ENCODE measurements around the gene TEPSIN. TPM values are rescaled to one million over a fixed set of nuclear protein-coding genes. Genes with fewer than 3 reads are reported as not detected.

TEPSIN gene
- total RNA-seq, 1 donor = 38.0 TPM

DNA sequence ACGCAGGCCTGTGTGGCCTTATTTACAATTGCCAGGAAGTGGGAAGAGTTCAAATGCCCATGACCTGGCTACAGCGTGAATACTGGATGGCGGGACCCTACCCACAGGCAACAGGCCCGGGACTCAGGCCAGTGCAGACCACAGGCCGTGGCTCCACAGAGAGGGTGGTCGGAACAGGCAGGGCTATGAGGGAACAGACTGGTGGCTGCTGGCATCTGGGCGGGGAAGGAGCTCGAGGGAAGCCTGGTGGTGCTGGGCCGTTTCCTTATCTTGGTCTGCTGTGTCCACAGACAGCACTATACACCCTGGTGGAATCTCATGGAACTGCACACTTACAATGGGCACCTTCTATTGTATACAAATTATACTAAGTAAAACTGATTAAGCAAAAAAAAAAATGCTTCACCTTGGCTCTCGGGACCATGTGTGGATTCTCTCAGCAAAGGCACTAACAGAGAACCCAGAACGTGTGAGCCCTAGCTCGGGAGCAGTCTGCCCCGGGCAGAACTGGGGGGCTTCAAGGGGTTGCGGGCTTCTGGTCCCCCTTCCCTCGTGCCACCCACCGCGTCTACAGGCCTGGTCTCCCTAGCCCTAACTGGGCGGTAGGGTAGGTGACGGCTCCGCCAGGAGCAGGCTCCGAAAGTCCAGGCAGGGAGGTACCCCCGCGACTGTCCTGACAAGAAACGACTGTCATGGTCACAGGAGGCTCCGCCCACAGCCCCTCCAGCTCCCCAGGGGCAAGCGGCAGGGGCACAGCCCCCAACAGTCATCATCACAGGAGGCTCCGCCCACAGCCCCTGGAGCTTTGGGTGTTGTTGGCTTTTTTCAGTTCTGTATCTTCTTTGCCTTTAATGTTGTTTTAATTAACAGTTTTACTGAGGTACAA is 37.9 kb downstream of the TEPSIN start:
- peak in 2 of 3 donors; percentile 81 to 90 for DNase-seq (ENCODE audit: low read depth in 2 of 3, low spot score in 2 of 3)

DNA sequence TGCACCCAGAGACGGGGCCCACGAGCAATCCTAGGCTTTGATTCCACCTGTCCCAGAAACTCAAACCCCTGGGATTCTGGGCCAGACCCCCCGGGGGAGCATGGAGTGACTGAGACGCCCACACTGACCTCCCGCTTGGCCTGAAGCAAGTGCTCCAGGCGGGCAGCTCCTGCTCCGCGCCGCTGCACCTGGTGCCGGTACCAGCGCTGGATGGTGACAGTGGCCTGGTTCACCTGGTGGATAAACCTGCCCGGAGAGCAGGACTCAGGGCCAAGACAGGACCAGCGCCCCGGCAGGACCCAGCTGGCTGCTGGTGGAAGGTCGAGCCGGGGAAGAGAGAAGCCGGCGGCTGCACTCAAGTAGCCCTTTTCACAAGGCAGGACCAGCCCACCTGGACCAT is 38.7 kb downstream of the TEPSIN start:
- DNase-seq (ENCODE audit: low read depth in 2 of 3, low spot score in 2 of 3) = no peak

DNA sequence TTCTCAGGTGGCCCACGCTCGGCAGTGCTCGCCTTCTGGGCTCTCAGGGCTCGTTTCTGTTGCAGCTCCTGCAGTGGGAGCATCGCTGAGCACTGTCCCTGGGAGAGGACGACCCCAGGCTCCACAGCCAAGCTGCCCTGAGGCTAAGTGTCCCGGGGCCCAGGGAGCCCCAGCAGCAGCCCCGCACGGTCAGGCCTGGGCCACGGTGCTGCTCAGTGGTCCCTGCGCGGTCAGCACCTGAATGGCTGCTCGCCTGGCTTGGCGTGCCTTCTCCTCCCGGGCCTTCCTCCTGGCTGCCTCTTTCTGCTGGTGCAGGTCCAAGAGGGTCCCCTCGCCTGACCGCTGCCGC is 39.4 kb downstream of the TEPSIN start:
- DNase-seq (ENCODE audit: low read depth in 2 of 3, low spot score in 2 of 3) = no peak

DNA sequence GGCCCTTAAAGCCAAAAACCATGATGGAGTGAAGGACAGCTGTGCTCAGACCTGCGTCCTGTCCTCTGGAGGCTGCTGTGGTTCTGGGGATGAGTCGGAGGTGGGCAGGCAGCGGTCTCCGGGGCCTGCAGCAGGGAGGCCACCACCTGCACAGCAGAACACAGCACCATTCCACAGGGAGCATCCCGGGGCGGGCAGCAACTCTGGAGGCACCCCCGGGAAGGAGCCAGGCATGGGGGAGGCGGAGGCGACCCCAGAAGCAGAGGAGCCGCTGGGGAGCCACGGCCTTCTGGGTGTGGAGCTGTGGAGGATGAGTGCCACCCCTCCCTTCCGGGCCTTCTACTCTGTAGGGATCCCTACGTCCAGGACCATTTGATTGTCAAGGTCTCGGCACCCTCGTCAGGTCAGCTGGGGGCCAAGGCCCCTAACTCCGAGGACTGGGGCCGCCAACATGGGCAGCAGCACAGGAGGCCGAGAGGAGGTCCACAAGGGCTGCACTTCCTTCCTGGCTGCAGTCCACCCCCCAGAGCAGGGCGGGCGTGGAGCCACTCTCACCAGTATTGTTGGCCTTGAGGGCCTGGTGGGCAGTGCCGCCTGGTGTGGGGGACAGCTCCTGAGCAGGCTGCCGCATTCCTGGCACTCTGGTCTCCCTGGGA is 39.9 kb downstream of the TEPSIN start:
- DNase-seq (ENCODE audit: low read depth in 2 of 3, low spot score in 2 of 3) = no peak

DNA sequence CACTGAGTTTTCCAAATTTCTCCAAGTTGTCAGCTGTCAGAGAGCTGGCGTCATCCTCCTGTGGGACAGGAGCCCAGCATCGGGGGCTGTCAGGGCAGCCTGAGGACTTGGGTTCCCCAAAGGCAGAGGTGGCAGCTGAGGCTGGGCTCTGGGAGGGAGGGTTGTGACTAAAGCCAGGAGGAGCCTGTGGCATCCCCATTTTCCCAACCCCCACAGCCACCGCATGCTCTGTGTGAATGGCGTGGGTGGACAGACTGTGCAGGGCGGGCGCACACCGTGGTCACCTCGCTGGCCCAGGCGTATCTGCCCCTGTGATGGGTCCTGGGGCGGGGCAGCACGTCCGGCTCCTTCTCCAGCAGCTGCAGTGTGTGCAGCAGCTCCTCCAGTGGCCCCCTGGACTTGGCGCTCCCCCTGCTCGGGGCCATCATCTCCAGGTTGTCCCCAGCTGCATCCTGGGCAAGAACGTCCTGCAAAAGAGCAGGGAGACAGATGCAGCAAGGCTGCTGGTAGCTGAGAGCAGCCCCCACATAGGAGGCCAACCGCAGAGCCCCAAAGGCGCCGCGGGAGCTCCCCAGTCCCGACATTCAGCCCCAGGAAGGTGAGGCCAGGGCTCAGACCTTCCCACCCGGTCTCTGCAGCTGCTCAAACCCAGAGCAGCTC is 40.9 kb downstream of the TEPSIN start:
- DNase-seq (ENCODE audit: low read depth in 2 of 3, low spot score in 2 of 3) = no peak

DNA sequence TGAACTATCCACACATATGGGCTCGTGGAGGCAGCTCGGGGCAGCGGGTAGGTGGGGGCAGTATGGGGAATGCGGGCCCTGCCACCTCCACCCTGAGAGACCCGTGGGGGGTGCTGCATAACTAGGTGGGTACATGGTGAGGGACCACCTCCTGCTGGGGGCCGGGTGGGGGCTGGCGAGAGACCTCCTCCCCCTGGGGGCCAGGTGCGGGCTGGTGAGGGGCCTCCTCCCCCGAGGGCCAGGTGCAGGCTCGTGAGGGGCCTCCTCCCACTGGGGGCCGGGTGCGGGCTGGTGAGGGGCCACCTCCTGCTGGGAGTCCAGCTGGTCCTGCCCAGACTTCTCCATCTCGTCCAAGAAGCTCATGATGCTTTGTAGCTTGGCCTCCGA is 41.5 kb downstream of the TEPSIN start:
- DNase-seq (ENCODE audit: low read depth in 2 of 3, low spot score in 2 of 3) = no peak

DNA sequence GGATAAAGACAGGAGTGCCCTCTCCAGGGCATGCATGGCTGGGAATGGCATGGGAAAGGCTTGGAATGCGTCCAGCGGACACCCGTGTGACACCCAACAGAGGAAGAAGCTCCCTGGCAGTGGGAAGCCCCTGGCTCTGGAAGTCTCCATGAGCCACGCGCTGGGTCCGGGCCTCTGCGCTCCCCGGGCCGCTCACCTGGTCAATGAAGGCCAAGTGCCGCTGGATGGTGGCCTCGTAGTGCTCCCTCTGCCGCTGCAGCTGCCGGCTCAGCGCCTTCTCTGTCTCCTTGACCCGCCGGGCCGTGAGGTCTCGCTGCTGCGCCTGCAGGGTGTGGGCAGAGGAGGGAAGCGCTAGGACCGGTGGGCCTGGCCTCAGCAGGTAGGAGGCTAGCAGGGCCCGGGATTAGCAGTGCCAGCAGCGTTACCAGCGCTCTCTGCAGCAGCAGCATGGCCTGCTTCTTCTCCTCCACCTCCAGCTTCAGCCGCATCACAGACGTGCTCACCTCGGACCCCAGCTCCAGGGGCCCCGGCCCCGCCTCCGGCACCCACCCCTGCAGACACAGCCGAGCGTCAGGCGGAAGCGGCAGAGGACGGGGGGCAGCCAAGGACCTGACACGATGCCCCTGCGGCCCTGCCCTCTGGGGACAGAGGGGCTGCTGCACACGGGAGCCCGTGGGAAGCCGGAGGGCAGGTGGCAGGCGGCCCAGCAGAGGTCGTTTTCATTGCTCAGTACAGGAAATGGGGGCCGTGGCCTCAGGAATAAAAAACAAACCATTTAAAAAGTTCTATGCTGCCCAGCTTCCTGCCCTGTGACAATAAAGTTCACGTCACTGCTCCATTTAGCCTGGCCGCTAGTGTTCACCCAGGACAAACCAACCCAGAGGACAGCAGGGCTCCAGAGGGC is 42.1 kb downstream of the TEPSIN start:
- DNase-seq (ENCODE audit: low read depth in 2 of 3, low spot score in 2 of 3) = no peak

DNA sequence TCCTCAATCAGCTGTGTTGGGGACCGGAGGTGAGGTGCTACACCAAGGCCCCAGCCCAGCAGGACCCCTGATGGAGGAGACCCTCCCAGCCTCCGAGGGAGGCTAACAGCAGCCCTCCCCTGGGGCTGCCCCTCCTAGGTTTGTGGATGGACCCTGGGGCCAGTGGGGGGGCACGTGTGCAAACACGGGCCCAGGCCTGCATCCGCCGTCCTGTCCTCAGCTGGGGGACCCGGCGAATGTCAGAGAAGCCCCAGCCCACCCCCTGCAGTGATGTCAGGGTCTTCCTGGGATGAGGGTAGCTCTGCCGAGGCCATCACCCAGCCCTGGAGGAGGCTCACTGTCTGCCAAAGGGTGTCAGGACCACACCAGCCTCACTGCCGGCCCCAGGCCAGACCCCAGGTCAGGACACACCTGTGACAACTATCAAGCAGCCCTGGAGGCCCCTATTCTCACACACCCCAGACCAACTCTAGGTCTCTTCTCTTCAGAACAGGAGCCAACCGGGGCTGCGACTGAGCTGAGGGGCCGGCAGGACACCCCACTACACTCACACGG is 42.8 kb downstream of the TEPSIN start:
- DNase-seq (ENCODE audit: low read depth in 2 of 3, low spot score in 2 of 3) = no peak

DNA sequence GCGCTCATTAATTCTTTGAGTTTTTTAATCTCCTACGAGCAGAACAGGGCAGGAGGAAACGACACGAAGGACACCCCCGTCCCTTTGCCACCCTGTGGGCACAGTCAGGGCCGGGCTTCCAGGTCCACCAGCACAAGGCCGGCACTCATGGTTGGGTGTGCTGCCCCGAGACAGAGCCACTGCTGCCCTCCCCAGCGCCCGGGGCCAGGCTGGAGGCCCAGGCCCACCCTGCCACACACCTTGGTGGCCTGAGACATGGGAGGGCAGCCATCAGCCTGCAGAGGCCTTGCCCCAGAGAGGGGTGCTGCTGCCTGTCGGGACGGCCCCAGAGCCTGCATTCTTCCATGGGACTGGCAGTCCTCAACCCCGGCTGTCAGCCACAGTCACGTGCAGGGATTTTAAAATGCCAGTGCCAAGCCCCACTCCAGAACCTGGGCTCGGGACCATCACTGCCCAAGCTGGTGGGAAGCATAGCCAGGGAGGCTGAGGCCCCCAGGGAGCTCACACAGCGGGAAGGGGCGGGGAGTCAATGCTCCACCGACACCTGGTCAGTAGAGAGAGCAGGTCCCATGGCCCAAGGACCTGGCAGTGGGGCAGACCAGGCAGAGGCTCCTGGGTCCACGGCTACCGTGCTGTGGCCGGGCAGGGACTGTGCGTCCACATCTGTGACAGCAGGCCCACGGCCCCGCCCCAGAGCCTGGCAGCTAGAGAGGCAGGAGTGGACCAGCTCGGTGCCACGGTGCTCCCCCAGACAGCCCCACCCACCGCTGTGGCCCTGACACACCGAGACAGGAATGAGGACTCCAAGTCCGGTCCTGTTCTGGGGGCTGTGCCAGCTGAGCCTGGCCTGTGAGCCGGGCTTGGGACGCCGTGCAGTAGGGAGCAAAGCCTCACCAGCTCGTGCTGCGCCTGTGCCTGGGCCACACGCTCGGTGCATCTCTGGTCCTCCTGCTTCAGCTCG is 43.6 kb downstream of the TEPSIN start:
- no peak for DNase-seq (ENCODE audit: low read depth in 2 of 3, low spot score in 2 of 3)

DNA sequence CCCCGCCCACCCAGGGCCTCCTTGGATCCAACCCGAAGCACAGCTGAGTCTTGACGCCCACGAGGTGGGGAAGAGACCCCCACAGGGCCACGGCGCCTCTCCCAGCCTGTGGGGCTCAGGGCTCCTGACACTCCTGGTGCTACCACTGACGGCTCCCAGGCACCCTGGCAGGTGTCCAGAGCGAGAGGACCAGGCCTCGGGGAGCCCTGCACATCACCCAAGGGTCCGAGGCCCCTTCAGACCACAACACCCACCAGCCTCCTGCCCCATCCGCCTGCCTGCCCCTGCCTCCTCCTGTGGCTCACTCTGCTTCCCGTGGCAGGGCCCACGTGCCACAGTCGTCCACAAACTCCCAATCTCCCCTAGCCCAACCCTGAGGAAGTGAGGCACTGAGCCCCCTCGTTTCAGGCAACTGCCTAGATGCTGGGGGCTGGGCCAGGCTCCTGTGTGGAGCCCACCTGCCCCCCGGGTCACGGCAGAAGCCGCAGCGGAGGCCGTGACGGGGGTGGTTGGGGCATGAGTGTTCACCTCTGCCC is 44.6 kb downstream of the TEPSIN start:
- DNase-seq (ENCODE audit: low read depth in 2 of 3, low spot score in 2 of 3) = no peak

DNA sequence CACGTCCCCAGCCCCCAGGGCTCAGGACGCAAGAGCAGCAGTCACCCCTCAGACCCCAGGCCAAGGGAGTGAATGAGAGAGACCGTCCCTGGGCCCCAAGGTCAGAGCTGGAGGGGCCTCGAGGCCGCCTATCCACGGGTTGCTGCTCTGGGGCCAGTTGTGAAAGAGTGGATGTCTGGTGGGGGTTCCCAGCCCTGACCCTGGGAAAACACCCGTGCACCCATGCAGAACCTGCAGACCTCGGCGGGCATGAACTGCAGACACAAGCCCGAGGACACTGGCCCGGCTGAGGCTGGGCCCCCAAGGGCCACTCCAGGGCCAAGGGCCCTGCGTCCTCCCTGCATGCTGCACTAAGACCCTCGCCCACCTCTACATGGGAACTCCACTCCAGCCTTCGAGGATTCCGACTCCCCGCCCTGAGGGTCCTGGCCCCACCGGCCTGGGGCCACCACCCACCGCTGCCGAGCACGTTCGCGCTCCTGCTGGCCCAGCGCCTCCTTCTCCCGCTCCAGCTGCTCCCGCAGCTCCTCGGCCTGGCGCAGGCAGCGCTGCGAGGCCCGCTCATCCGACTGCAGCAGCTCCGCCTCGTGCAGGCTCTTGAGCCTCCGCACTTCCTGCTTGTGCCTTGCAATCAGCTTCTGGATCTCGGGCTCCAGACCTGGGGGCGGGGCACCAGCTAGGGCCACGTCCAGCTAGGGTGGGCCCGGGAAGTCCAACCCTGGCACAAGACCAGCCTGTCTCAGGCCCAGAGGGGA is 45.2 kb downstream of the TEPSIN start:
- DNase-seq (ENCODE audit: low read depth in 2 of 3, low spot score in 2 of 3) = no peak

DNA sequence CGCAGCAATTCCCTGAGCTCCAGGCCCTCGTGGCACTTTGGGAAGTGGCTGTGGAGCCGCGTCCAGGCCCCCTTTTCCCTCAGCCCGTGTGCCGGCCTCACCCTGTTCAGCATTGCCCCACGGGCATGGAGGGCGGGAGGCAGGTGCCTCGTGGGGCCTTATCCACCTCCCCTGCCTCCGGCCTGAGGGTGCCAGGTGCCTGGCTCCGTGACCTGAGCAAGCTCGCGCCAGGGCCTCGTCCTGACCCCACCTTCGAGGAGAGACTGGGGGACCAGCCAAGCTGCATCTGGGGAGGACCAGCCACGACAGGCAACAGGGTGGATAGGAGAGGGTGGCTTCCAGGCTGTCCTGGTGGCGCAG is 45.8 kb downstream of the TEPSIN start:
- no peak for DNase-seq (ENCODE audit: low read depth in 2 of 3, low spot score in 2 of 3)

DNA sequence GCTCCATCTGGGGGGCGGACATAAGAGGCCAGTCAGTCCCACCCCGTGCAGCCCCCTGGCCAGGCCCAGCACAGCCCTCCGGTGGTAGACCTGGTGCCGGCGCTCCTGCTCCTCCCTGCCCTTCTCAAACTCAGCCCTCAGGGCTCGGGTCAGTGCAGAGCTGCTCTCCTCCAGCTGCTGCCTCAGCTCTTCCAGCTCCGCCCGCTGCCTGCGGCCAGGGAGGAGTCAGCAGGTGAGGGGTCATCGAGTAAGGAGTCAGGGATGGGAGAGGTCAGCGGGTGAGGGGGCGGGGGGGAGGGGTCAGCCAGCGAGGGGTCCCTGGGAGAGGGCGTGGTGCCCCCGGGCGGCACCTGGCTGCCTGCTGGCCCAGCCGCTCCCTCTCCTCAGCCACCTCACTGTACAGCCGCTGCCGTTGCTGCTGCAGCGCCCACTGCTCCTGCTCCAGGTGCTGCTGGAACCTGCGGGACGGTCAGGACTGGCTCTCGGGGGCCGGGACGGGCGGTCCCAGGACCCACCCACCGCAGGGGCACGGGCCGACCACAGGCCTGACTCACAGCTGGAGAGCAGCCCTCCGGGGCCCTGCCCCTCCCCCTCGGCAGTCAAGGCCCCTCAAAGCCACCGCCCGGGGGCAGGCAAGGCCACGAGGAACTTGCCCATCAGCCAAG is 46.3 kb downstream of the TEPSIN start:
- DNase-seq (ENCODE audit: low read depth in 2 of 3, low spot score in 2 of 3) = no peak

DNA sequence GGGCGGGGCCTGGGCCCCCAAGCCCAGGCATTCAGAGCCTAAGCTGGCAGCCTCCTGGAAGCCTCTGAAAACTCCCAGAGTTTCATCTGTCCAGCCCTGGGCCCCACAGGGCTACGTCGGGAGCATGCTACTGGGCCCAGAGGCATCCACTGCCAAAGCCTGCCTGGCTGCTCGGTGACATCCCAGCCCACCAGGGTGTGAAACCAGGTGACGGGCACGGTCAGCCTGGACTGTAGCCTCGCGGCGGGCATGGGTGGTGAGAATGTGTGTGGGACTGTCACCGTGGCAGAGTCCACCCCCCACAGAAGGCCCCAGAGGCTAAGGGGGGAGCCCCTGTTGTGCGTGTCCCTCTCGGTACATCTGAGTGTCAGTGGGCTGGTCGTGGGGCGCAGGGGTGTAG is 47.2 kb downstream of the TEPSIN start:
- no peak for DNase-seq (ENCODE audit: low read depth in 2 of 3, low spot score in 2 of 3)

DNA sequence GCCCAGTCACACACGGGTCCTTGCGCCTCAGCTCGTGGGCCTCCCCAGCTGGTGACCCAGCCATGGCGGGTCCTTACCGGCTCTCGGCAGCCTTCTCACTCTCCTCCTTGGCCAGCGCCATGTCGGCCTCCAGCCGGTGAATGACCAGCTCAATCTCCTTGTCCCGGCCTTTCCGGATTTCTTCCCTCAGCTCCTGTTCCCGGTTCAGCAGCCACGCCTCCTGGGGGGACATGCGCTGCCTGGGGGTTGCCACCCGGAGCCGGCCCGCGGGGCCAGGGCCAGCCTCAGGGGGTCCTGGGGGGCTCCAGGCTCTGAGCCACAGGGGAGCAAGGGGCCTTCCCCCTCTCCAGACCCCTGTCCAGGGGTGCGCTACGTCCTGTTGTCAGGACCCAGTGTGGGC is 47.7 kb downstream of the TEPSIN start:
- DNase-seq (ENCODE audit: low read depth in 2 of 3, low spot score in 2 of 3) = no peak

DNA sequence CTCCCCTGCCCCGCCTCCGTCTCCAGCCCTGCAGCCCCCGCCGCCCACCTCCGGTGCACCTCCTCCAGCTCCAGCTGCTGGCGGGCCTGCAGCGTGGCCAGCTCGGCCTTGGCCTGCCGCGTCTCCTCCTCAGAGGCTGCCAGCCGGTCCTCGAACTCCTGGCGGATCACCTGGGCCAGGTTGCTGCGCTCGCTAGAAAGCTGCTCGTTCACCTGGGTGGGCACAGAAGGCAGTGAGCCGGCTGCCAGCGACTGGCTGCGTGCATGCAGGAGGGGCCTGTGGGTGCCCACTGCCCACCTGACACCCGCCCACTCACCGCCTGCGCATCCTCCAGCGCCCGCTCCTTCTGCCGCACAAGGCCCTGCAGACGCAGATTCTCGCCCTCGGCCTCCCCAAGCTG is 48.3 kb downstream of the TEPSIN start:
- no peak for DNase-seq (ENCODE audit: low read depth in 2 of 3, low spot score in 2 of 3)

DNA sequence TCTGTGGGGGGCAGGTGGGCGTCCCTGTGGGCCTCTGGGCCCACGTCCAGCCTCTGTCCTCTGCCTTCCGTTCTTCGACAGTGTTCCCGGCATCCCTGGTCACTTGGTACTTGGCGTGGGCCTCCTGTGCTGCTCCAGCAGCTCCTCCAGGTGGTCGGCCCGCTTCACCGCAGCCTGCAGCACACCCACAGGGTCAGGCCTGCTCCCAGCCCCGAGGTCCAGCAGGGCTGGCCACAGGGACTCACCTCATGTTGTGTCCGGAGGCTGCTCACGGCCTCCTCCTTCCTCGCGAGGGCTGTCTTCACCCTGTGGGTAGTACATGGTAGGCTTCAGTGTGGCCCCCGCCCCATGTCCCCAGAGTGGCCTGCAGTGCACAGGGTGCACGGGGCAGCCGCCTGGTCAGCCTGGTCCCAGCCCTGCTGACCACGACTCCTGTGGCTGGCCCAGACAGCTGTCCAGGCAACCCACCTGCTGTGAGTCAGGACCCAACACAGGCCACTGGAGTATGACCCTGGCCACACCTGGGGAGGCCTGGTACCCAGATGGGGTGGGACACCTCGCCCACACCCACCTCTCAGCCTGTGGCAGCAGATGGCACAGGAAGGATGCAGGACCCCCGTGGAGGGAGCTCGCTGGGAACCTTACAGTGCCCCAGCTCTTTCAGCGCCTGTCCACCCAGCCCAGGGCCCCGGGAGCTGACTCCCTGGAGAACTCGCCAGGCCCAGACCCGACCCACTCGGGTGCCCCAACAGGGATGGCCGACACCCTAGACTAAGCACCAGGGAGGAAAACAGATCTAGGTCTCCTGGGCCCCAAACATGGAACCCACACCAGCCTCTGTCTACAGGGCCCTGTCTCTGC is 49.0 kb downstream of the TEPSIN start:
- DNase-seq (ENCODE audit: low read depth in 2 of 3, low spot score in 2 of 3) = no peak
